Prostate gland (tissue), 2 donors: ENCODE data around the gene CT55.
"Not testable (repeated sequence)": the region's sequence is repeated elsewhere in the genome, so short reads cannot be mapped to it uniquely, and the experiment has no call there.

Experiments
- POLR2A ChIP-seq: fragments of 450-650 bp; IDR thresholded peaks from one replicate; pipeline ENCODE4 v1.6.1; 2016; ENCODE audit warnings: antibody characterized with exemption, mild to moderate bottlenecking
- TF ChIP-seq, protein P1 (sequence below), 4 experiments: fragments of 200-600 bp in 2 of 4; fragments of 450-650 bp in 2 of 4; sonication (generic) in 2 of 4; IDR thresholded peaks; 1 replicate in 3 of 4; 2 replicates in 1 of 4; pipeline ENCODE4 v1.5.1; 2016 to 2019; ENCODE audit warnings: antibody characterized with exemption in 4 of 4, mild to moderate bottlenecking in 2 of 4, moderate library complexity in 2 of 4

DNA sequence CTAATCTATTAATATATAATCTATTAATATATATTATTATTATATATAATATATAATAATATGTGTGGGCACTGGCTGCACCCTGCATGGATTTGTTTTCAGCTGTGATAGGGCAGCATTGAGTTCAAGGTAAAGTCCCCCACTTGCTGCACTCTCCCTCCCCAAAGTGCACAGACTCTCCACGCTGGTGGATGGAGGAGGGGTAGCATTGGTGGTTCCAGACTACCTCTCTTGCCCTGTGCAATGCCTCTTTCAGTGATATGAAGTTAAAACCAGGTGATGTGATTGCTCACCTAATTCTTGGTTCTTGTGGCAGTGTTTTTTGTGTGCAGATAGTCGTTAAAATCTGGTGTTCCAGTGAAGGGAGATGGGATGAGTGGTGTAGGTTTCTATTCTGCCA, 55.1 kb downstream of the CT55 start:
- TF ChIP-seq, protein P1, sequence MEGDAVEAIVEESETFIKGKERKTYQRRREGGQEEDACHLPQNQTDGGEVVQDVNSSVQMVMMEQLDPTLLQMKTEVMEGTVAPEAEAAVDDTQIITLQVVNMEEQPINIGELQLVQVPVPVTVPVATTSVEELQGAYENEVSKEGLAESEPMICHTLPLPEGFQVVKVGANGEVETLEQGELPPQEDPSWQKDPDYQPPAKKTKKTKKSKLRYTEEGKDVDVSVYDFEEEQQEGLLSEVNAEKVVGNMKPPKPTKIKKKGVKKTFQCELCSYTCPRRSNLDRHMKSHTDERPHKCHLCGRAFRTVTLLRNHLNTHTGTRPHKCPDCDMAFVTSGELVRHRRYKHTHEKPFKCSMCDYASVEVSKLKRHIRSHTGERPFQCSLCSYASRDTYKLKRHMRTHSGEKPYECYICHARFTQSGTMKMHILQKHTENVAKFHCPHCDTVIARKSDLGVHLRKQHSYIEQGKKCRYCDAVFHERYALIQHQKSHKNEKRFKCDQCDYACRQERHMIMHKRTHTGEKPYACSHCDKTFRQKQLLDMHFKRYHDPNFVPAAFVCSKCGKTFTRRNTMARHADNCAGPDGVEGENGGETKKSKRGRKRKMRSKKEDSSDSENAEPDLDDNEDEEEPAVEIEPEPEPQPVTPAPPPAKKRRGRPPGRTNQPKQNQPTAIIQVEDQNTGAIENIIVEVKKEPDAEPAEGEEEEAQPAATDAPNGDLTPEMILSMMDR (IDR thresholded peaks at IDR 0.05) = not testable (repeated sequence)
- TF ChIP-seq POLR2A = not testable (repeated sequence)
